HG03378 (cell line): ENCODE data around the gene MEGF8.
A peak's percentile ranks its signal among the peaks of the same experiment; 100 is the strongest.

ENCODE experiments used
- ATAC-seq: cut with Tn5 transposase; IDR thresholded peaks from one replicate; pipeline ENCODE4 v1.9.1; 2021; ENCODE audit warnings: mild to moderate bottlenecking, moderate library complexity; ENCODE audit not compliant: unreplicated experiment

MEGF8 gene

DNA sequence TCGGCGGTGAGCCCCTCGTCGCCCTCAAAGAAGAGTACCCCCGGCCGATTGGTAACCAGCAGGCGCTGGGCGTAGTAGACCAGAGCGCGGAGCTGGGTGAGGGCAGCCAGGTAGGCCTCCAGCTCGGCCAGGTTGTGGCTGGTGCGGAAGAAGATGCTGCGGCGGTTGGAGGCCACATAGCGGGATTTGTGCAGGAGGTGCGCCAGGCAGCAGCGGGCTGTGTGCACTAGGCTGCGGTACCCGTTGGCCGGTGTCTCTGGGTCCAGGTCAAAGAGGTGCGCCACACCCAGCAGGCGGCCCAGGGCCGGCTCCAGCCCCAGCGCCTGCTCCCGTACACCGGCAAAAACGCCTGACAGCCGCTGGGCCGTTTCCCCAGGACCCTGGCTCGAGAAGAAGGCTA lies 84.9 kb downstream of the MEGF8 start:
- no peak for ATAC-seq

DNA sequence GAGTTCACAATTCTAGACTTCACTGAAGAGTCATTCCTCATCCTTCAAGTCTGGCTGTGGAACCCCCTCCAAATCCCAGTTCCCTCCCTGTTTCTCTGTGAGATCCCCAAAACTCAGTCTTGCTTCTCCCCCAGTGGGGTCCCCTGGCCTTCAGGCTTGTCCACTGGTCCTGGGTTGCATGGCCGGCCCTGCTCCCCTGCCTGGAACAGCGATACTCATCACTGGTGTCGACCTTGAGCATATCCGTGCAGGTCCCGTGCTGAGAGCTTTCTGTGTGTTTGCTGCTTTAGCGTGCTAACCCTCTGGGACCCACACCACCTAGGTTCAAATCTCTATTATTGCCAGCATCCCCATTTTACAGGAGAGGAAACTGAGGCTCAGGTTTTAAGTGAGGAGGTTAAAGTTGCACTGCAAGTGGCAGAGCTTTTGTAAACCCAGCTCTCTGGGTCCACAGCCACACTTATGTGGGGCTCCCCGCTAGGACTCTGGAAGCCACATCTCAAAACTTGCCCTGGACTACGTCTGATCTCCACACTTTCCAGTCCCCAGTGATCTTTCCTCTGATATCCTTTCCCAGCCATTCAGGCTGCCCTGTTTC lies 86.2 kb downstream of the MEGF8 start:
- no peak for ATAC-seq

DNA sequence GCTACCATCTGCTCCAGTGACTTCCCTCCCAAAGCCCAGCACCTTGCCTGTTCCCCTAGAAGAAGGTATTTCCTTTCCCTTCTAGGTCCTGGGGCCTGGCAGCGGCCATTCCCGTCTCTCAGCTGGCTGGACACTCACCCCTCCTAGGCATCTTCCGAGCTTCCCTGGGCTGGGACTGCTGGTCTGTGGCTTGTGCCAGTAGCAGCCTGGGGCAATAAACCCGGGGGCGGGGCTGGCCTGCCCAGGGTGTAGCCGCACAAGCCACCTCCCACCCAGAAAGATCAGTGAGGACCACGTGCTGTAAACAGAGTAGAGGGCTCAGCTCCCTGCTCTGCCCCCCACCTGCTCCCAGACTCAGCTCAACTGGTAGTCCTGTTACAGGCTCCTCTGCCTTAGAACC lies 86.8 kb downstream of the MEGF8 start:
- no peak for ATAC-seq

DNA sequence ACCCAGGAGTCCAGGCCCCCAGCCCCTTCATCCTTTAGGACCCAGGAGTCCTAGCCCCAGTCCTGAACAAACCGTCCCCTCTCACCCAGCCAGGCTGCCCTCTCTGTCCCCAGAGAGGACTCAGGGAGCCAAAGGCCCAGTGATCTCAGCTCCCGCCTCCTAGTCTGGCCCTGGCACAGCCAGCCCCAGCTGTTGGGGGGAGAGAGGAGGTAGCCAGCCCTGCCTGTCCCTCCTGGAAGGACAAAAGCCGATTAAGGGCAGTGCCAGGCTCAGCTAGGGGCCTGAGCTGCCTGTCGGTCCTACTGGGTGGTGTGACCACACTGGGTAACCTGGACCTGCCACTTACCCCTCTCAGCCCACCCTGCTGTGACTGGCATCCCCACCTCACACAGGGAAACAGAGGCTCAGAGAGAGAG lies 87.2 kb downstream of the MEGF8 start:
- no peak for ATAC-seq

DNA sequence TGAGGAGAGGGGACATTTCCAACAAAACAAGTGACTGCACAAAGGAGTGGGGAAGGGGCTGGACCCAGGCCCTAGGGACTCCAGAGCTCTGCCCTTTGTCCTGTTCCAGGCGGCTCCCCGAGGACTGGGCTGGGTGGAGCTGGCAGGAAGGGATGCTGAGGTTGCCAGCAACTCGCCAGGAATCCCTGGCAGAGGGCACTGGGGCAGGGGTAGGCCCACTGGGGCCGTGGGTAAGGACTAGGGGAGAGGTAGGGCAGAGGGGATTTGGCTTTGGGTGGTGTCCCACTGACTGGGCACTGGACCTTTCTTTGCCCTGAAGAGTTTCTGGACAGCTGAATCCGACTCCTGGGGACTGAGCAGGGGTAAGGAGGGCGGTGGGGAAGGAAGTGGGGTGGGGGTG lies 93.9 kb downstream of the MEGF8 start:
- no peak for ATAC-seq

DNA sequence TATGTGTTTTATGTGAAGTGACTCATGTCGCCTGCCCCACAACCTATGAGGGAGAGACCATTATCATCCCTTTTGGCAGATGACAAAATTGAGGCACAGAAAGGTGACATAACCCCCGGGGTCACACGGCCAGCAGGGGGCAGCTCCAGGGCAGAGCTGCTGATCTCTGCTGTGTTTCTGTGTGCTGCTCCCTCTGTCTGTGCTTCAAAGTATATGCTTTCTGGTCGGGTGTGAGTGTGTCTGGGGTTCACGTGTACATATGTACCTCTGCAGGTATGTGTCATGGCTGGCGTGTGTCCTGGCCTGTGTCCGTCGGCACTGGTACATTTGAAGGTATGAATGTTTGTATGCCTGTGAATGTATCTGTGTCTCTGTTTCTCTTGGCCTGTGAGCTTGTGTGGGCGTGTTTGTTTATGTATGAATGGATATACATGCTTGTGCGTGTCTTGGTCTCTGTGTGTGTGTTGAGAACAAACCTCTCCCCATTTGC lies 94.7 kb downstream of the MEGF8 start:
- ATAC-seq = peak; percentile 38

DNA sequence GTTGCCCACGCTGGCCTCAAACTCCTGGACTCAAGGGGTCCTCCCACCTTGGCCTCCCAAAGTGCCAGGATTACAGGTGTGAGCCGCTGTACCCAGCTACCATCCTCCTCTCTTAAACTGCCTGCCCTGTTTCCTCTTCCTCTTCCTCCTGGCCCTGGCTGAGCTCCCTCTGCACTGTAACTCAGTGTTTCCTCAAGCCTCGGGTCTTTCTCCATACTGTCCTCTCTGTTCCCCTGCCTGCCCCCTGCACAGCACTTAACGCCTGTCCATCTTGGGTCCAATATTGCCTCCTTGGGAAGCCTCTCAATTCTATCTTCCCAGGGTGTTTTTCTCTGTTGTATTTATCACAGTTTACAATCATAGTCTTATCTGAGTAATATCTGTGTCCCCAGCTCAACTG lies 95.7 kb downstream of the MEGF8 start:
- no peak for ATAC-seq

DNA sequence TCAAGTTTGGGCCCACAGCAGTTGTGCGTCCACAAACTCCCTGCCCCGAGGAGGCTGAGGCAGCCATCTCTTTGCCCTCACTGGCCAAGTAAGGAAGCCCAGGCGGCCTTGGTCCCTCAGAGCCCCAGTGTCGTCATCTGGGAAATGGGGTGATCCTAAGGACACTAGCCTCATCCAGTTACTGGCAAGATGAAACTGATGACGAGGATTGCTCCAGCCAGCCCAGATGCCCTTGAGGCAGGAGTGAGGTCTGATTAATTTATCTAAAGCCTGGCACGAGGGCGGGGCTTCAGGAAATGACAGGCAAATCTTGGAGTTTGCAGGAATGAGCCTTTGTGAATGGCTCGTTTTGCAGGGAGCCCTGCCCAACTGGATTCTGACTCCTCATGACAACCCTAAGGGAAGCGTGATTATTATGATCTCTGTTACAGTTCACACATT lies 96.2 kb downstream of the MEGF8 start:
- no peak for ATAC-seq

DNA sequence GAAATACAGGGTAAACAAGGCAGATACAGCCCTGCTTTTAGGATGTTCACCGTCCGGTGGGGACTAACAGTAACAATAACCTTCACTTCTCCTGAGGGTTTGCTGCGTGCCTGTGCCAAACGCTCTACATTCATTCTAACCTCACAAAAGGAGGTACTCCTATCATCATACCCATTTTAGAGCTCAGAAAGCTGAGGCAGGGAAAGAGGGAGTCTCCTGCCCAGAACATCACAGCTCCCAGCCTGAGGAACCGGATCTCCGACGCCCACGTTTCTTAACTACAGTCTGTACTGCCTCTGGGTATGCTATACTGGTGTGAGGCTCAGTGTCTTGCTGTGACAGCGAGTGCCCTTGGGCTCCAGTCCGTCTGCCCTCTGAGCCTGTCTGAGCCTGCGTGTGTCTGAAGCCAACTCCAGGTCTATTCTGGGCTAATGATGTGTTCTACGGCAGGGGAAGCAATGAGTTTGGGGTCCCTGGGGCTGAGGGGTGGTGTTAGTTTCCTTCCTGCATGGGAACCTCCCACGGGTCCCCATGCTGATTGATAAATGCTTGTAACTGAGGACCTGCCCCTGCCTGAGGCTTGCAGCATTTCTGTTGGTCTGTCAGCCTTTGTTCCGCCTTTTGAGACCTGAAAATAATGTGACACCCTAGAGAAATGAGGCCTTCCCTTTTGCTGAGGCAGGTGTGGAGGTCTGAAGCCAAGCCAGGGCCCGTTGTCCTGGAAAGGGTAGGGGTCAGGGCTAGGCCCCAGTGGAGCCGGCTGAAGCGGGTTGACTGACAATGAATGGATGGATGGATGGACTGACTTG lies 96.9 kb downstream of the MEGF8 start:
- no peak for ATAC-seq

DNA sequence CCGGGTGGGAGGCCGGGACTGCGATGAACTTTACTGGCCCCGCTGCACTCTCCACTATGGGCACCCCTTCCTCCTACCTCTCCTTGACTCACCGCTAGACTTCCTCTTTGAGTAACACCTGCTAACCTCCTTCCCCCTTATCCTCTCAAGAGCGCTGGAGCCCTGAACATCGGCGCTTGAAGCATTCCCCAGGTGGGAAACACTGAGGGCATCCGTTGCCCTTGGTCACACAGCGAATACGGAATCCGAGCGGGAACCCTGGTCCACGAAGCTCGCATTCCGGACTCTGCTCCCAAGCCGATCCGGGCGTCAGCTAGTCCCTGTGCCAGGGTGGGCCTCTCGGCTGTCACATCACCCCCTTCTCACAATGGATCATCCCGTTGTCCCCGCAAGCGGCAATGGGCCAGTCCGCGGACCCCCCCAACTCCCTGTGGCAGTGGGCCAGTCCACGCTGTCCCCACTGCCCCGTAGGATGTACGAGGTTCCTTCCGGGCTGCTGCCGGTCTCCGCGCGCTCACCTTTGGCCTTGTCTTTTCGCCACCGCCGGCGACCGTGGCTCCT lies 97.5 kb downstream of the MEGF8 start:
- ATAC-seq = peak; percentile 28

DNA sequence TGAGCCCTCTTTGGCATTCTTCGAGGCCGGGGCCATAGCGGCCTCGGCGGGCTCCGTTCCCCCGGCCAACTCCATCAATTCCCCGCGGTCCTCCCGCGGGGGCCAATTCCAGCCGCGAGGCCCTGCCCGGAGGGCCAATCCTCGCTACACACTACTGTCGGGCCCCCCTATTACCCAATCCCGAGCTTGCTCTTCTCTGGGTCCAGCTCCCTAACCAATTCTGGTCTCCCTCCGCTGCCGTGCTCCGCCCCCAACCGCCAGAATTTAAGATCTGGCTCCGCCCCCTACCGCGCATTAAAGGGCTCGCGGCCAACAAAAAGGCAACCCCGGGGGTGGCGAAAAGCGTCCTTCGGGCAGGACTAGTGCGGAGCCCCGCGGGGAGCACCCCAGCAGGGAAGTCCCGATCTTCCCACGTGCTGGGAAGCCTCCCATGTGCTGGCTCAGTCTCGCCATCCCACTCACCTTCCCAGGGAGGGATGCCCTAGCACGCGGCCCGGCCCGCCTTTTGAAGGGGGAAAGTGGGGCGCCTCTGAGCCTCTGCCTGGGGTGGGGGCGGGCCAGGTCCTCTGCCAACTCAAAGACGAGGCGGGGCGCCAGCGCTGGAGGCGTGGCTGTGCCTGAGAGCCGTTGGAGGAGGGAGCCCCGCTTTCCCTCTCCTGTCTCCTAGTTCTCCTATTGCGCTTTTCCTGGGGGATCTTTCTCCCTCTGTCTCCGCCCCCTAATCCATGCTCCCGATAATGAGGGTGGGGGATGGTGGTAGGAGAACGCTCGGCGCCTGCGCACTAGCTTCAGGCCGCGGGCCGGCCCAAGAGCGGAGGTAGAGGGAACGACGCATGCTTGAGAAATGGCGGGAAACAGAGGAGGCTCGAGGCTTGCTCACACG lies 98.3 kb downstream of the MEGF8 start:
- ATAC-seq = peak; percentile 83

DNA sequence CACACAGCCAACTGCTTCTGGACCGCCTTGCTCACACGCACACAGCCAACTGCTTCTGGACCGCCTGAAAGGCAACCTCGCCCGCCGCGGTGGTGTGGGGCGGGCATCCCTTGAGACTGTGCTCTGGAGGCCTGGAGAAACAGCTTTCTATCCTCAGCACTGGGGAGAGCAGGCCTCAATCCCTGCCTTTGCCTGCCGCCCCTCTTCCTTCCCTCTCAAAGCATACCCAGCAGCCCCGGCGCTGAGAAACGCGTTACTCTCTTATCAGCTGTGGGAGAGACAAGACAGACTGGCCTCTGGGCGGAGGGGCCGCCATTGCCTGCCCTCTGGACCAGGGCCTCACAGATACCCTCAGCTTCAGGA lies 98.9 kb downstream of the MEGF8 start:
- ATAC-seq = no peak

DNA sequence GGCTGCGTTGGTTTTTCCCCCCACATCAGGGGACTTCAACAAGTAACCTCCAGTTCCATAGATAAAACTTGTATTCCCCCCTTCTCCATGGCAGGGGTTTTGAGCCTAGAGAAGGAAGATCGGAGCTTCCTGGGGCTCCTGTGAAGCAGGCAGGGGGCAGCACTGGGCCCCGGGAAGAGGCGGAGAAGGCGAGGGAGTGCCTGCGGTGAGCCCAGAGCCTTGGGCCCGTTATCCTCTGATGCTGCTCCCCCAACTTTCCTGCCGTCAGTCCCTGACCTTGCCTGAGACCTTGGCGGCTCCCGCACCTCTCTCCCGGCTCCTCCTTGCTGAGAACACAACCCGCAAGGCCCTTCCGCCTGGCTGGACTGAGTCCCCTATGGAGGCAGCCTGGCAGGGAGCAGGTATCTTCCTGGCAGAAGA lies 99.3 kb downstream of the MEGF8 start:
- no peak for ATAC-seq

DNA sequence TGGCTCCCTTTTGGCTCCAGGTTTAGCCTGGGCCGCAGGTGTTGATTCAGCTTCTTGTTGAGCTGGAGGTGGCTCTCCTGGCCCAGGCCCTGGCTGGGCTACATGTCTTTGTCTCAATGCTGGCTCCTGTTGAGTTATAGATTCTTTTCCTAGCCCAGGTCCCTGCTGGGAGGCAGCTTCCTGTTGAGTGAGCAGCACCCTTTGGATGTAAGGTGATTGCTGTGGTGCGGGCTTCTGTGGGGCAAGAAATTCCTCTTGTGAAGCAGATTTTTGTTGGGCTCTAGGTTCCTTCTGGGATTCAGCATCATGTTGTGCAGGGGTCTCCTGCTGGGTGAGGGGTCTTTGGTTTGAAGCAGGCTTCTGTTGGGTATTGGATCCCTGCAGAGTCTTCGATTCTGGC lies 101.2 kb downstream of the MEGF8 start:
- ATAC-seq = no peak

DNA sequence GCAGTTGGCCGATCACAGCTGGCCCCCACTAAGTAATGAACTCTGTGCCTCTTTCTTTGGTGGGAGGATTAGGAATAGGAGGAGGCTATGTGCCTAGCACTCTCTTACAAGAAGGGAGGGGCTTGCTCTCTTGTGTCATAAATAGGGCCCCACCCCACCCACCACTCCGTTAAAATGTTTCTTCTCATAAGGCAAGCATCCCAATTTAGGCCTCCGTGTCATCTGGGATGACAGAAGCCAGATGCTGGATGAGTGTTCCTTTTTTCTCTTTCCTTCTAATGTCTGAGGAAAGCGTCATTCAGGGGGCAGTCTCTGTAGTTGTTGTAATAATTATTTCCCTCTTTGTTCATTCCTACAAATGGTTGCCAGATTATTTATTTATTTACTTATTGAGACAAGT lies 101.9 kb downstream of the MEGF8 start, which contains the start of gene LIPE:
Gene LIPE, minus strand, starts transcription at position 76 of the 400 bp plus-strand sequence. CDS start 239 bp downstream, outside the sequence.
- ATAC-seq = no peak
